Endothelial cell (in vitro differentiated cells): ENCODE data around the gene PCSK5. TPM values are rescaled to one million over a fixed set of nuclear protein-coding genes. Genes with fewer than 3 reads are reported as not detected.

ENCODE experiments used
- DNase-seq: peaks from one replicate; pipeline ENCODE4 v3.0.0; 2021; ENCODE audit warnings: low spot score
- H3K27ac Mint-ChIP-seq: one replicate; pipeline ENCODE4 v1.8.0; 2021; ENCODE audit warnings: mixed read lengths, inconsistent platforms; ENCODE audit not compliant: unreplicated experiment
- H3K27me3 Mint-ChIP-seq: one replicate; pipeline ENCODE4 v1.8.0; 2021; ENCODE audit warnings: mild to moderate bottlenecking, moderate library complexity, mixed read lengths, inconsistent platforms; ENCODE audit not compliant: unreplicated experiment
- H3K36me3 Mint-ChIP-seq: one replicate; pipeline ENCODE4 v1.8.0; 2021; ENCODE audit warnings: mild to moderate bottlenecking, low read depth, mixed read lengths, inconsistent platforms; ENCODE audit not compliant: unreplicated experiment
- H3K4me1 Mint-ChIP-seq: one replicate; pipeline ENCODE4 v1.8.0; 2021; ENCODE audit warnings: mild to moderate bottlenecking, mixed read lengths, inconsistent platforms; ENCODE audit not compliant: unreplicated experiment
- H3K4me3 Mint-ChIP-seq: one replicate; pipeline ENCODE4 v1.8.0; 2021; ENCODE audit warnings: mild to moderate bottlenecking, mixed read lengths, inconsistent platforms; ENCODE audit not compliant: unreplicated experiment
- H3K9me3 Mint-ChIP-seq: one replicate; pipeline ENCODE4 v1.8.0; 2021; ENCODE audit warnings: mixed read lengths, inconsistent platforms; ENCODE audit not compliant: unreplicated experiment
- total RNA-seq: library from RNA; stranded (reverse); fragmentation: NEBNext Ultra II Directional; extraction: Animal tissue kit (Norgen Biotek cat#: 25700); gene quantifications from one replicate; pipeline ENCODE4 v1.2.1, GENCODE V29; 2021; ENCODE audit not compliant: unreplicated experiment
- TF ChIP-seq, protein P1 (sequence below): fragments of 200-600 bp; sonication (generic); IDR thresholded peaks from one replicate; pipeline ENCODE4 v1.5.0; 2021; ENCODE audit warnings: antibody characterized with exemption; ENCODE audit not compliant: unreplicated experiment

Gene PCSK5
- total RNA-seq, 1 donor from 2014 or later: 3.1 TPM

DNA sequence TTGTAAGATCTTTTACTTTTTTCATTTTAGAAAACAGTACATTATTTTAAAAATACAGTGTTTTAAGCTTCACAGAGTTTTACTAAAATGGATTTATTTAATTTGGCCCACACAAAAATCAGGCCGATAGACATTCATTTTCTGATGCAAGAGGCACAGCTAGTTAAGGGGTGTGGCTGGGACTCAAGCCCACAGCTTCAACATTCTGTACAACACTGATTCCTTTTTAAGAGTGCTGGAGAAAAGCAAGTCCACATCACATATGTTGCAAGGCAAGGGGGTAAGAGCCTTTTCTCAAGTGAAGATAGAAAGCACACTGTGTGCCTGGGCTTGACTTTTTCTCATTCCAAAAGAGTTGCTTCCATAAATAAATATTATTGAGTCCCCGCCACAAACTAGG, 307.9 kb downstream of the PCSK5 start:
- H3K27ac Mint-ChIP-seq: no peak overlapping the region
- no peaks in the 10 kb centered on the region for H3K36me3 Mint-ChIP-seq
- no peak for DNase-seq
- no peaks in the 10 kb centered on the region for H3K27me3 Mint-ChIP-seq
- TF ChIP-seq, protein P1, sequence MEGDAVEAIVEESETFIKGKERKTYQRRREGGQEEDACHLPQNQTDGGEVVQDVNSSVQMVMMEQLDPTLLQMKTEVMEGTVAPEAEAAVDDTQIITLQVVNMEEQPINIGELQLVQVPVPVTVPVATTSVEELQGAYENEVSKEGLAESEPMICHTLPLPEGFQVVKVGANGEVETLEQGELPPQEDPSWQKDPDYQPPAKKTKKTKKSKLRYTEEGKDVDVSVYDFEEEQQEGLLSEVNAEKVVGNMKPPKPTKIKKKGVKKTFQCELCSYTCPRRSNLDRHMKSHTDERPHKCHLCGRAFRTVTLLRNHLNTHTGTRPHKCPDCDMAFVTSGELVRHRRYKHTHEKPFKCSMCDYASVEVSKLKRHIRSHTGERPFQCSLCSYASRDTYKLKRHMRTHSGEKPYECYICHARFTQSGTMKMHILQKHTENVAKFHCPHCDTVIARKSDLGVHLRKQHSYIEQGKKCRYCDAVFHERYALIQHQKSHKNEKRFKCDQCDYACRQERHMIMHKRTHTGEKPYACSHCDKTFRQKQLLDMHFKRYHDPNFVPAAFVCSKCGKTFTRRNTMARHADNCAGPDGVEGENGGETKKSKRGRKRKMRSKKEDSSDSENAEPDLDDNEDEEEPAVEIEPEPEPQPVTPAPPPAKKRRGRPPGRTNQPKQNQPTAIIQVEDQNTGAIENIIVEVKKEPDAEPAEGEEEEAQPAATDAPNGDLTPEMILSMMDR: no peak
- no peak overlapping the region for H3K4me3 Mint-ChIP-seq
- peaks cover 3% of the 10 kb centered on the region for H3K4me1 Mint-ChIP-seq
- H3K9me3 Mint-ChIP-seq: no peaks in the 10 kb centered on the region

DNA sequence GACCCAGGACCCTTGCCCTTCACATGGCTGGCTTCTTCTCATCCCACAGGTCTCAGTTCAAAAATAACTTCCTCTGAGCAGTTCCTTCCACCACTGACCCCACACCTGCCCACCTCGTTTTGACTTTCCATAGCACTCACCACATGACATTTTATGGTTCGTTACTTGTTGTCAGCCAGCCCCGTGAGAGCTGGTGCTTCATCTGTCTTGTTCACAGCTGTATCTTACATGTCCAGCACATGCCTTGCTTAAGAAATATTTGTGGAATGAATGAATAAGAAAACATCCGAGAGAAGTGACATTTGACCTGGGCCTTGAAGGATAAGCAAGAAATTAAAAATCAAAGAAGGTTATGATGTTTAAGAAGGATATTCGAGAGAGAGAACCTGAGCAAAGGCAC, 309.8 kb downstream of the PCSK5 start:
- Mint-ChIP-seq H3K4me1 (peaks cover 3% of the 10 kb centered on the region), H3K27ac (no peak overlapping the region)
- DNase-seq: no peak

DNA sequence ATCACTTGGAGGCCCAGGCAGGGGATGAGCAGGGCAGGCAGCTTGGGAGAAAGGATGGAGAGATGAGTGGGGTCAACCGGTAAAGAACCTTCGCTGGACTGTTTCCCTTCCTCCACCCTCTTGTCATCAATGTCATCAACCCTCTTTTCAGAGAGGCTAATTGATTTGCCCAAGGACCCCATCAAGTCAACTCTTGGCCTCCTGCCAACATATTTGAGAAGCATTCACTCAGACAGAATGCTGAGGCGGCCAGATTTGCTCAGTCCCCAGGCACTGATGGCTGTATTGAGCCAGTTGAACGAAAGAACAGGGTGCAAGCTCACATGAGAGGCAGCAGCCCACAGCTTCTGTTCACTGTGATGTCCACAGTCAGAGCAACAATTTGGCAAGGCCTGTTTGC, 310.3 kb downstream of the PCSK5 start:
- H3K4me1 Mint-ChIP-seq: peaks cover 3% of the 10 kb centered on the region
- TF ChIP-seq, protein P1: no peak
- no peaks in the 10 kb centered on the region for H3K27me3 Mint-ChIP-seq
- no peak overlapping the region for H3K4me3 Mint-ChIP-seq
- H3K36me3 Mint-ChIP-seq: no peaks in the 10 kb centered on the region
- no peak overlapping the region for H3K27ac Mint-ChIP-seq
- no peaks in the 10 kb centered on the region for H3K9me3 Mint-ChIP-seq
- no peak for DNase-seq

More for the DNA sequence above, 309.8 kb downstream of the PCSK5 start:
- no peaks in the 10 kb centered on the region for H3K9me3 Mint-ChIP-seq
- H3K27me3 Mint-ChIP-seq: no peaks in the 10 kb centered on the region
- H3K4me3 Mint-ChIP-seq: no peak overlapping the region
- no peaks in the 10 kb centered on the region for H3K36me3 Mint-ChIP-seq
- TF ChIP-seq, protein P1: no peak

DNA sequence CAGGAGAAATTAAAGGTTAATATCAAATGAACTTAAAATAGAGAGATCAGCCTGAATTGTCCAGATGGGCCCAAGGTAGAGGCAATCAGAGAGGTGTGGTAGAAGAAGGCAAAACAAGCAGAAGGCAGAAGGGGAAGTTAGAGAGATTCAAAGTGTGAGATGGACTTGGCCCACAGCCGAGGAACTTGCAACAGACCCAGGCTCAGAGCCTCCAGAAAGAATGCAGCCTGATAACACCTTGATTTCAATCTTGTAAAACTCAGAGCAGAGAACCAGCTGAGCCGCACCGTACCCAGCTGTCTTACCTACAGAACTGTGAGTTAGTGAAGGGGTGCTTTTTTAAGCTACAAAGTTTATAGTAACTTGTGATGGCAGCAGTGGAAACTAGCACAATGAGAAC, 312.9 kb downstream of the PCSK5 start:
- H3K4me3 Mint-ChIP-seq: no peak overlapping the region
- no peaks in the 10 kb centered on the region for H3K27me3 Mint-ChIP-seq
- no peak for DNase-seq
- H3K4me1 Mint-ChIP-seq: peaks cover 3% of the 10 kb centered on the region
- no peak overlapping the region for H3K27ac Mint-ChIP-seq
- TF ChIP-seq, protein P1: no peak
- no peaks in the 10 kb centered on the region for H3K9me3 Mint-ChIP-seq
- no peaks in the 10 kb centered on the region for H3K36me3 Mint-ChIP-seq

DNA sequence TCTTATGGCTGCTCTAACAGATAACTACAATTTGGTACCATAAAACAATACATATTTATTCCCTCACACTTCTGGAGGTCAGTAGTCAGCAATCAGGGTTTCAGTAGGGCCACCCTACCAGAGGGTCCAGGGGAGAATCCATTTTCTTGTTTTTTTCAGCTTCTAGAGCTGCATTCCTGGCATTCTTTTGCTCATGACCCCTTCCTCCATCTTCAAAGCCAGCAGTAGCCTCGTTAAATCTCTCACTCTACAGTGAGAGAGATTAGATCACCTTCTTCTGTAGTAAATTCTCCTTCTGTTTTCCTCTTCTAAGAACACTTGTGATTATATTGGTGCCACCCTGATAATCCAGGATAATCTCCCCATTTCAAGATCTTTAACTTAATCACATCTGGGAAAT, 316.3 kb downstream of the PCSK5 start:
- no peak for DNase-seq
- H3K4me1 Mint-ChIP-seq: no peaks in the 10 kb centered on the region
- H3K27ac Mint-ChIP-seq: no peak overlapping the region
- H3K4me3 Mint-ChIP-seq: no peak overlapping the region
- no peaks in the 10 kb centered on the region for H3K36me3 Mint-ChIP-seq
- H3K27me3 Mint-ChIP-seq: no peaks in the 10 kb centered on the region
- H3K9me3 Mint-ChIP-seq: no peaks in the 10 kb centered on the region
- TF ChIP-seq, protein P1: no peak
